Activated T-helper 1 cell treated with anti-CD3 and anti-CD28 coated beads, Interleukin-2, amount 50 U/mL, for 16 hours (primary cell): ENCODE measurements around the gene FRAT1.
A peak's percentile ranks its signal among the peaks of the same experiment; 100 is the strongest.
"Not testable (repeated sequence)": the region's sequence is repeated elsewhere in the genome, so short reads cannot be mapped to it uniquely, and the experiment has no call there.

Experiments used
- DNase-seq, 2 donors: peaks; one replicate each; pipeline ENCODE4 v3.0.0-alpha.2; 2020; ENCODE audit warnings: low read depth in 1 of 2, low spot score in 1 of 2

Gene FRAT1

GRCh38 chr10:97318772-97319651 lies at the start of gene FRAT1:
Gene FRAT1, plus strand, starts transcription at chr10:97319271. Its CDS starts 183 bp downstream, at chr10:97319454.
- DNase-seq: peak; percentile 80 to 87

- DNase-seq: no peak
Measured at GRCh38 chr10:97270523-97271154, 48.4 kb upstream of the FRAT1 start.

GRCh38 chr10:97273700-97274099 lies 45.4 kb upstream of the FRAT1 start:
- DNase-seq: no peak

GRCh38 chr10:97274828-97275227 lies 44.2 kb upstream of the FRAT1 start:
- no peak for DNase-seq

- DNase-seq: no peak
Measured at GRCh38 chr10:97277551-97277950, 41.5 kb upstream of the FRAT1 start.

- no peak for DNase-seq
Measured at GRCh38 chr10:97278491-97278989, 40.5 kb upstream of the FRAT1 start.

- DNase-seq: no peak
Measured at GRCh38 chr10:97279121-97279815, 39.8 kb upstream of the FRAT1 start.

GRCh38 chr10:97280783-97281182 lies 38.3 kb upstream of the FRAT1 start:
- DNase-seq: no peak

- not testable (repeated sequence) for DNase-seq
Measured at GRCh38 chr10:97290076-97290475, 29.0 kb upstream of the FRAT1 start.

- DNase-seq: not testable (repeated sequence)
Measured at GRCh38 chr10:97290576-97291356, 28.3 kb upstream of the FRAT1 start.

GRCh38 chr10:97291357-97292096 lies 27.5 kb upstream of the FRAT1 start:
- DNase-seq: no peak

- peak; percentile 76 to 84 for DNase-seq
Measured at GRCh38 chr10:97292097-97292861, 26.8 kb upstream of the FRAT1 start, which contains the start of gene ARHGAP19. Gene ARHGAP19, minus strand, starts transcription at chr10:97292637. Its CDS starts 10 bp downstream, at chr10:97292627.

- DNase-seq: no peak
Measured at GRCh38 chr10:97292862-97293198, 26.2 kb upstream of the FRAT1 start.

- DNase-seq: no peak
Measured at GRCh38 chr10:97297556-97298222, 21.4 kb upstream of the FRAT1 start.

- no peak for DNase-seq
Measured at GRCh38 chr10:97298223-97298571, 20.9 kb upstream of the FRAT1 start.

GRCh38 chr10:97300980-97301379 lies 18.1 kb upstream of the FRAT1 start:
- DNase-seq: no peak

- DNase-seq: no peak
Measured at GRCh38 chr10:97302088-97302791, 16.8 kb upstream of the FRAT1 start.

- DNase-seq: no peak
Measured at GRCh38 chr10:97307441-97307840, 11.6 kb upstream of the FRAT1 start.
